GM12878 (cell line): ENCODE results near the gene USP31. TPM values are rescaled to one million over a fixed set of nuclear protein-coding genes. Genes with fewer than 3 reads are reported as not detected.

Experiments
- ATAC-seq: fragments of 200-7000 bp; cut with Tn5 transposase; 3 replicates; pipeline ENCODE4 v1.9.1; 2020; ENCODE audit warnings: mild to moderate bottlenecking, moderate library complexity
- BruUV-seq: library from RNA; stranded (reverse); fragments of 400-500 nt; replicated peaks from 2 replicates; lab custom pipeline; 2021; lab: Mats Ljungman, UMichigan
- CTCF ChIA-PET: fragments of 300-600 bp; sonication (Branson Sonifier 250); formaldehyde crosslinking; extraction: SDS; loops from one replicate; lab custom pipeline; 2021; ENCODE audit warnings: inconsistent platforms; lab: Yijun Ruan, JAX
- POLR2A ChIA-PET: fragments of 350-600 bp; formaldehyde crosslinking; extraction: SDS; loops from one replicate; lab custom pipeline; 2021; ENCODE audit warnings: inconsistent platforms; lab: Charles Lee
- RAD21 ChIA-PET: fragments of 300-600 bp; sonication (Branson Sonifier 250); formaldehyde crosslinking; loops from one replicate; lab custom pipeline; 2023; ENCODE audit warnings: antibody characterized with exemption; ENCODE audit not compliant: unreplicated experiment; lab: Charles Lee
- SMC1A ChIA-PET: fragments of 300-600 bp; sonication (Branson Sonifier 250); formaldehyde crosslinking; loops from one replicate; lab custom pipeline; 2023; ENCODE audit not compliant: unreplicated experiment, uncharacterized antibody; lab: Charles Lee
- DNase-seq: peaks from one replicate; pipeline ENCODE4 v3.0.0-alpha.2; 2011; ENCODE audit warnings: low read depth, low spot score
- FAIRE-seq: peaks from 3 replicates; lab custom pipeline; 2011; peaks lifted over from hg19 to GRCh38; lab: Jason Lieb, UNC
- H2AFZ ChIP-seq: 2 replicates; pipeline ENCODE4 v1.6.0; 2011; ENCODE audit warnings: low read depth, low read length, control low read depth; ENCODE audit not compliant: control insufficient read depth
- H3K27ac ChIP-seq: 2 replicates; pipeline ENCODE4 v1.5.1; 2011; ENCODE audit warnings: control low read depth; ENCODE audit not compliant: control insufficient read depth, insufficient read depth
- H3K27me3 ChIP-seq, 2 experiments: replicated peaks in 1 of 2; 2 replicates each; pipeline versions ENCODE4 v1.6.0 to v1.6.1; 2011; ENCODE audit warnings: low read length in 1 of 2; ENCODE audit not compliant: control insufficient read depth in 2 of 2, insufficient read depth in 2 of 2
- H3K36me3 ChIP-seq, 2 experiments: 2 replicates each; pipeline ENCODE4 v1.5.1; 2011; ENCODE audit warnings: low read length in 1 of 2; ENCODE audit not compliant: control insufficient read depth in 2 of 2, insufficient read depth in 2 of 2
- H3K4me1 ChIP-seq: 2 replicates; pipeline ENCODE4 v1.6.1; 2011; ENCODE audit warnings: mild to moderate bottlenecking, low read length, moderate library complexity, mixed read lengths; ENCODE audit not compliant: control insufficient read depth, insufficient read depth
- H3K4me2 ChIP-seq: 2 replicates; pipeline ENCODE4 v1.6.0; 2011; ENCODE audit warnings: control low read depth; ENCODE audit not compliant: control insufficient read depth, insufficient read depth
- H3K4me3 ChIP-seq: fragments of 200-600 bp; sonication (generic); 2 replicates; pipeline ENCODE4 v1.5.1; 2016
- H3K79me2 ChIP-seq: 2 replicates; pipeline ENCODE4 v1.6.0; 2011; ENCODE audit warnings: low read length; ENCODE audit not compliant: control insufficient read depth, insufficient read depth
- H3K9ac ChIP-seq: 2 replicates; pipeline ENCODE4 v1.8.0; 2011; ENCODE audit warnings: low read length, control low read depth, mixed read lengths; ENCODE audit not compliant: control insufficient read depth, insufficient read depth
- H3K9me3 ChIP-seq: replicated peaks from 3 replicates; pipeline ENCODE4 v1.5.1; 2011; ENCODE audit warnings: mild to moderate bottlenecking, low read length; ENCODE audit not compliant: control insufficient read depth, insufficient read depth
- H4K20me1 ChIP-seq: 2 replicates; pipeline ENCODE4 v1.6.0; 2011; ENCODE audit not compliant: control insufficient read depth, insufficient read depth
- ATF7 ChIP-seq: fragments of 450-650 bp; IDR thresholded peaks from 2 replicates; pipeline ENCODE4 v1.6.1; 2016; ENCODE audit warnings: low read depth, mild to moderate bottlenecking
- CHD2 ChIP-seq: IDR thresholded peaks from 2 replicates; pipeline ENCODE4 v1.6.1; 2011; ENCODE audit warnings: low read depth, low read length, improper control_type of control experiment, borderline replicate concordance
- EED ChIP-seq: sonication (generic); IDR thresholded peaks from 2 replicates; pipeline ENCODE4 v1.6.1; 2016; ENCODE audit warnings: antibody characterized with exemption, low read depth
- FOXK2 ChIP-seq: fragments of 450-650 bp; IDR thresholded peaks from 2 replicates; pipeline ENCODE4 v1.6.1; 2017; ENCODE audit warnings: mild to moderate bottlenecking, moderate library complexity
- HDGF ChIP-seq: fragments of 450-650 bp; IDR thresholded peaks from 2 replicates; pipeline ENCODE4 v1.6.1; 2016; ENCODE audit warnings: antibody characterized with exemption
- JUNB ChIP-seq: IDR thresholded peaks from 2 replicates; pipeline ENCODE4 v1.6.1; 2016; ENCODE audit warnings: antibody characterized with exemption, mild to moderate bottlenecking
- JUND ChIP-seq: IDR thresholded peaks from 2 replicates; pipeline ENCODE4 v1.6.1; 2012; ENCODE audit warnings: low read depth, mild to moderate bottlenecking, low read length, improper control_type of control experiment, moderate library complexity
- PAX8 ChIP-seq: fragments of 450-650 bp; IDR thresholded peaks from 2 replicates; pipeline ENCODE4 v1.6.1; 2017; ENCODE audit warnings: mild to moderate bottlenecking, moderate library complexity
- PML ChIP-seq: IDR thresholded peaks from 2 replicates; pipeline ENCODE4 v1.6.1; 2012; ENCODE audit warnings: low read length, inconsistent platforms
- RFX5 ChIP-seq: IDR thresholded peaks from 2 replicates; pipeline ENCODE4 v1.6.1; 2011; ENCODE audit warnings: low read depth, low read length, improper control_type of control experiment
- SMAD5 ChIP-seq: IDR thresholded peaks from 2 replicates; pipeline ENCODE4 v1.6.1; 2016; ENCODE audit warnings: antibody characterized with exemption, low read depth
- SUPT20H ChIP-seq: IDR thresholded peaks from 2 replicates; pipeline ENCODE4 v1.6.1; 2011; ENCODE audit warnings: low read depth, mild to moderate bottlenecking, low read length, moderate library complexity, borderline replicate concordance; ENCODE audit not compliant: control insufficient read depth
- TCF12 ChIP-seq: IDR thresholded peaks from 2 replicates; pipeline ENCODE4 v1.6.1; 2011; ENCODE audit warnings: low read depth, mild to moderate bottlenecking, low read length
- WGBS: methylation state at CpG from one replicate; pipeline ENCODE4 v1.1.6; 2016; ENCODE audit warnings: low lambda C conversion rate; ENCODE audit not compliant: insufficient replicate concordance, insufficient coverage; ENCODE audit errors: missing lambda C conversion rate; 5-methylcytosine and 5-hydroxymethylcytosine counted together
- in situ Hi-C: fragments of 300-500 bp; cut with MboI; formaldehyde crosslinking; loops from 9 replicates; pipeline ENCODE4 v1.14.3; 2018; ENCODE audit warnings: mixed read lengths
- intact Hi-C: fragments of 100-400 bp; cut with micrococcal nuclease; formaldehyde crosslinking; loops from one replicate; pipeline ENCODE4 v1.14.2; 2022; ENCODE audit not compliant: unreplicated experiment
- polyA plus RNA-seq, 11 experiments: library from polyadenylated mRNA; depleted of rRNA in 4 of 11; unstranded in 6 of 11; stranded (reverse) in 5 of 11; fragments of >200 nt; fragmentation: Nextera tagmentation in 4 of 11; fragmentation: Illumina TruSeq in 1 of 11; extraction: Ambion mirVana in 4 of 11; extraction: Trizol in 1 of 11; gene quantifications; 1 replicate in 1 of 11; 2 replicates in 10 of 11; pipeline versions ENCODE4 v1.2.1 to v1.2.3, GENCODE V29; 2011 to 2016; ENCODE audit warnings: inconsistent platforms in 2 of 11, missing spikeins in 2 of 11, low read depth in 1 of 11
- total RNA-seq, 4 experiments: library from RNA; depleted of rRNA in 3 of 4; stranded (reverse); fragments of >200 nt in 3 of 4; fragmentation: Illumina TruSeq in 1 of 4; extraction: Trizol in 1 of 4; gene quantifications; 2 replicates each; pipeline versions ENCODE4 v1.2.1 to v1.2.3, GENCODE V29; 2013 to 2021
- TF ChIP-seq, protein P1 (sequence below), 3 experiments: IDR thresholded peaks in 2 of 3; conservative IDR thresholded peaks in 1 of 3; 2 replicates each; pipeline ENCODE4 v1.5.1; 2011; ENCODE audit warnings: low read depth in 3 of 3, low read length in 3 of 3, mild to moderate bottlenecking in 3 of 3, control low read depth in 2 of 3, moderate library complexity in 2 of 3, inconsistent platforms in 1 of 3, mixed read lengths in 1 of 3; ENCODE audit not compliant: control insufficient read depth in 2 of 3, insufficient read depth in 1 of 3; ENCODE audit errors: extremely low read depth in 1 of 3
- TF ChIP-seq, protein P2 (sequence below): fragments of 450-650 bp; IDR thresholded peaks from 2 replicates; pipeline ENCODE4 v1.6.1; 2016; ENCODE audit warnings: mild to moderate bottlenecking
- TF ChIP-seq, protein P3 (sequence below): IDR thresholded peaks from 2 replicates; pipeline ENCODE4 v1.6.1; 2012; ENCODE audit warnings: low read length, inconsistent platforms
- TF ChIP-seq, protein P4 (sequence below): IDR thresholded peaks from 2 replicates; pipeline ENCODE4 v1.6.1; 2011; ENCODE audit warnings: borderline replicate concordance, low read depth, mild to moderate bottlenecking, moderate library complexity, mixed read lengths, low read length; ENCODE audit not compliant: insufficient read depth; ENCODE audit errors: extremely low read length

USP31 gene
- total and polyA plus RNA-seq, 10 of the 15 experiments (the other 5 are each of a cell fraction or from before 2014, with no cell fraction given) = 0.87 to 6.5 (median 3.2) TPM

DNA sequence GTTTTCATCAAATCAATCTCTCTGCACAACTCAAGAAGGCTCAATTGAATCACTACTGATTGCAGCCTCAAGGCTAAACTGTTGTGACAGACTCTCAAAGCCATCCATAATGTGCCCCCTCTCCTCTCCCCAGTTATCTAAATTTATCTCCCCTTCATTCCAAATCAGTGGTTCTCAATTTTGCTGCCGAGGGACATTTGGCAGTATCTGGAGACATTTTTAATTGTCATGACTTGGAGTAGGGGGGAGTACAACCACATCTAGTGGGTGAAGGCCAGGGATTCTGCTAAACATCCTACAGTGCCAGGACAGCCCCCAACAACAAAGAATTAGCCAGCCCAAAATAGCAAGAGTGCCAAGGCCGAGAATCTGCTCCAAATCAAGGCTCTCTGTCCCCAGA is 9.1 kb downstream of the USP31 start (continued):
- TF ChIP-seq, protein P1, sequence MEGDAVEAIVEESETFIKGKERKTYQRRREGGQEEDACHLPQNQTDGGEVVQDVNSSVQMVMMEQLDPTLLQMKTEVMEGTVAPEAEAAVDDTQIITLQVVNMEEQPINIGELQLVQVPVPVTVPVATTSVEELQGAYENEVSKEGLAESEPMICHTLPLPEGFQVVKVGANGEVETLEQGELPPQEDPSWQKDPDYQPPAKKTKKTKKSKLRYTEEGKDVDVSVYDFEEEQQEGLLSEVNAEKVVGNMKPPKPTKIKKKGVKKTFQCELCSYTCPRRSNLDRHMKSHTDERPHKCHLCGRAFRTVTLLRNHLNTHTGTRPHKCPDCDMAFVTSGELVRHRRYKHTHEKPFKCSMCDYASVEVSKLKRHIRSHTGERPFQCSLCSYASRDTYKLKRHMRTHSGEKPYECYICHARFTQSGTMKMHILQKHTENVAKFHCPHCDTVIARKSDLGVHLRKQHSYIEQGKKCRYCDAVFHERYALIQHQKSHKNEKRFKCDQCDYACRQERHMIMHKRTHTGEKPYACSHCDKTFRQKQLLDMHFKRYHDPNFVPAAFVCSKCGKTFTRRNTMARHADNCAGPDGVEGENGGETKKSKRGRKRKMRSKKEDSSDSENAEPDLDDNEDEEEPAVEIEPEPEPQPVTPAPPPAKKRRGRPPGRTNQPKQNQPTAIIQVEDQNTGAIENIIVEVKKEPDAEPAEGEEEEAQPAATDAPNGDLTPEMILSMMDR (IDR thresholded peaks at IDR 0.05 in 2 of 3, conservative IDR thresholded peaks at IDR 0.05 in 1 of 3; ENCODE audit: control insufficient read depth in 2 of 3, extremely low read depth in 1 of 3, insufficient read depth in 1 of 3, low read depth in 3 of 3, low read length in 3 of 3) = no peak
- TF ChIP-seq FOXK2 (no peak), PAX8 (no peak), SUPT20H (no peak), CHD2 (no peak), TCF12 (no peak)
- TF ChIP-seq, protein P2, sequence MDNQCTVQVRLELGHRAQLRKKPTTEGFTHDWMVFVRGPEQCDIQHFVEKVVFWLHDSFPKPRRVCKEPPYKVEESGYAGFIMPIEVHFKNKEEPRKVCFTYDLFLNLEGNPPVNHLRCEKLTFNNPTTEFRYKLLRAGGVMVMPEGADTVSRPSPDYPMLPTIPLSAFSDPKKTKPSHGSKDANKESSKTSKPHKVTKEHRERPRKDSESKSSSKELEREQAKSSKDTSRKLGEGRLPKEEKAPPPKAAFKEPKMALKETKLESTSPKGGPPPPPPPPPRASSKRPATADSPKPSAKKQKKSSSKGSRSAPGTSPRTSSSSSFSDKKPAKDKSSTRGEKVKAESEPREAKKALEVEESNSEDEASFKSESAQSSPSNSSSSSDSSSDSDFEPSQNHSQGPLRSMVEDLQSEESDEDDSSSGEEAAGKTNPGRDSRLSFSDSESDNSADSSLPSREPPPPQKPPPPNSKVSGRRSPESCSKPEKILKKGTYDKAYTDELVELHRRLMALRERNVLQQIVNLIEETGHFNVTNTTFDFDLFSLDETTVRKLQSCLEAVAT = no peak
- TF ChIP-seq, protein P3, sequence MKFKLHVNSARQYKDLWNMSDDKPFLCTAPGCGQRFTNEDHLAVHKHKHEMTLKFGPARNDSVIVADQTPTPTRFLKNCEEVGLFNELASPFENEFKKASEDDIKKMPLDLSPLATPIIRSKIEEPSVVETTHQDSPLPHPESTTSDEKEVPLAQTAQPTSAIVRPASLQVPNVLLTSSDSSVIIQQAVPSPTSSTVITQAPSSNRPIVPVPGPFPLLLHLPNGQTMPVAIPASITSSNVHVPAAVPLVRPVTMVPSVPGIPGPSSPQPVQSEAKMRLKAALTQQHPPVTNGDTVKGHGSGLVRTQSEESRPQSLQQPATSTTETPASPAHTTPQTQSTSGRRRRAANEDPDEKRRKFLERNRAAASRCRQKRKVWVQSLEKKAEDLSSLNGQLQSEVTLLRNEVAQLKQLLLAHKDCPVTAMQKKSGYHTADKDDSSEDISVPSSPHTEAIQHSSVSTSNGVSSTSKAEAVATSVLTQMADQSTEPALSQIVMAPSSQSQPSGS = no peak

DNA sequence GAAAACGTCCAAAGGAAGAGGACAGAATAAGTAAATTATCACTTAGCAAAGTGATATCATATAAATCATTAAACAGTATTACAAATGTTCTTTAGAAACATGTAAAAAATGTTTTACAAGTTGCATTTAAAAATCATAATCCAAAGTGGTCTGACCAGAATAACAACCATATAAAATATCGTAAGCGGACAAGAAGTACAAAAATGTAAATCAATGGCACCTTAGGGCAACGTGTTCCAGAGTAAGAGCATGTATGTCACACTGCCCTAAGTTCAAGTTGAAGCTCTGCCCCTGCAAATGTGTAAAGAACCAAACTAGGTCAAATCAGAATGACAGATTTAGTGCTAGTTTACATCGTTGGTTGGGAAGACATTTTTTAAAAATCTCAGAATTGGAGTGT is 11.4 kb downstream of the USP31 start:
- no TSS peak for BruUV-seq
- RAD21 ChIA-PET = no interaction called here
- no peak overlapping the region for H3K4me2 ChIP-seq
- no peak for FAIRE-seq
- H3K36me3 ChIP-seq = no peaks in the 10 kb centered on the region
- H3K27ac ChIP-seq = no peak overlapping the region
- H3K79me2 ChIP-seq = no peaks in the 10 kb centered on the region
- H2AFZ ChIP-seq = no peak overlapping the region
- POLR2A ChIA-PET = no interaction called here
- H3K9me3 ChIP-seq = peaks cover 3% of the 10 kb centered on the region; the same call in 2 of the 3 replicates
- H3K9ac ChIP-seq = no peak overlapping the region
- DNase-seq = no peak
- in situ Hi-C loops = no loop called here
- SMC1A ChIA-PET = no interaction called here
- H3K27me3 ChIP-seq = no peaks in the 10 kb centered on the region
- TF ChIP-seq, protein P4, sequence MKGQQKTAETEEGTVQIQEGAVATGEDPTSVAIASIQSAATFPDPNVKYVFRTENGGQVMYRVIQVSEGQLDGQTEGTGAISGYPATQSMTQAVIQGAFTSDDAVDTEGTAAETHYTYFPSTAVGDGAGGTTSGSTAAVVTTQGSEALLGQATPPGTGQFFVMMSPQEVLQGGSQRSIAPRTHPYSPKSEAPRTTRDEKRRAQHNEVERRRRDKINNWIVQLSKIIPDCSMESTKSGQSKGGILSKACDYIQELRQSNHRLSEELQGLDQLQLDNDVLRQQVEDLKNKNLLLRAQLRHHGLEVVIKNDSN = no peak
- TF ChIP-seq RFX5 = no peak
- TF ChIP-seq HDGF = no peak
- no peak for TF ChIP-seq EED
- no peak for TF ChIP-seq SMAD5
- no peak for TF ChIP-seq JUND
- TF ChIP-seq JUNB = no peak
- no peak for TF ChIP-seq PML
- TF ChIP-seq ATF7 = no peak
- CTCF ChIA-PET = no interaction called here
- no peaks in the 10 kb centered on the region for H4K20me1 ChIP-seq
- no peaks in the 10 kb centered on the region for H3K4me1 ChIP-seq
- 64% methylated on average over 5 of the region's 5 CpGs for WGBS
- ATAC-seq = no peak
- no peak overlapping the region for H3K4me3 ChIP-seq
- intact Hi-C loops = no loop called here
